Spleen (tissue), 7 donors: ENCODE results near the gene SARNP.

ENCODE experiments used
- CTCF ChIP-seq, 11 experiments: fragments of 200-600 bp in 7 of 11; fragments of 450-650 bp in 4 of 11; sonication (generic) in 4 of 11; IDR thresholded peaks in 8 of 11; conservative IDR thresholded peaks in 3 of 11; 1 replicate in 7 of 11; 2 replicates in 4 of 11; pipeline versions ENCODE4 v1.4.0 to v1.8.0; 2016 to 2021; ENCODE audit warnings: antibody characterized with exemption in 11 of 11, inconsistent platforms in 4 of 11, mild to moderate bottlenecking in 1 of 11
- POLR2A ChIP-seq, 3 donors: fragments of 450-650 bp; IDR thresholded peaks; one replicate each; pipeline ENCODE4 v1.5.1; 2017; ENCODE audit warnings: antibody characterized with exemption in 3 of 3, mild to moderate bottlenecking in 1 of 3
- POLR2AphosphoS5 ChIP-seq, 3 donors: sonication (generic); formaldehyde crosslinking; IDR thresholded peaks; one replicate each; pipeline ENCODE4 v1.5.1; 2017; ENCODE audit warnings: antibody characterized with exemption in 3 of 3
- donor health status: DM: no; HTN: no; CAD: no; lungs with moderate emphysema.
- donor health status: DM: no; HTN: no; CAD: no.
- donor health status: DM: no; HTN: no; CAD: no.

- TF ChIP-seq CTCF (IDR thresholded peaks at IDR 0.05 in 8 of 11, conservative IDR thresholded peaks at IDR 0.05 in 3 of 11) (no peak), POLR2A (IDR thresholded peaks at IDR 0.05) (no peak), POLR2AphosphoS5 (IDR thresholded peaks at IDR 0.05) (peak in 2 of 3 donors; percentile 25 to 37)
Measured at GRCh38 chr12:55839345-55840140, 22.0 kb upstream of the SARNP start.
